Prostate gland (tissue), 2 donors: ENCODE data around the gene ARID3C.

Experiments used
- POLR2AphosphoS5 ChIP-seq: sonication (generic); formaldehyde crosslinking; IDR thresholded peaks from one replicate; pipeline ENCODE4 v1.6.1; 2017; ENCODE audit warnings: antibody characterized with exemption
- TF ChIP-seq, protein P1 (sequence below), 4 experiments: fragments of 200-600 bp in 2 of 4; fragments of 450-650 bp in 2 of 4; sonication (generic) in 2 of 4; IDR thresholded peaks; 1 replicate in 3 of 4; 2 replicates in 1 of 4; pipeline ENCODE4 v1.5.1; 2016 to 2019; ENCODE audit warnings: antibody characterized with exemption in 4 of 4, mild to moderate bottlenecking in 2 of 4, moderate library complexity in 2 of 4

DNA sequence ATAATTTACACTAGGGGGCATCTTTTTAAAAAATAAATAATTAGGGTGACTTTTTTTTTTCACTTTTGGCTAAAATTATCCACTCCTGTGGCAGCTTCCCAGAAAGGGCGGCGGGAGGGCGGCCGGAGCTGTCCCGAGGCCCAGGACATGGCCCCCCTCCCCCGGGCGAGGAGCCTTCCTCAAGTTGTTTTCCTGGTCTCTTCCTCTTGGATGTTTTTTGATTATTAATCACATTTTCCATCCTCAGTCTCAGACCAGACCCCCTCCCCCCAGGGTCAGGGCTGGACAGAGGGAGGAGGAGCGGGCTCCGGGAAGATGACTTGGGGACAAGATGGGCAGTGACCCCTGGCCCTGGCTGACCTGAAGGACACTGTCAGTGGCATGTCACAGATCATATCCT is 34.7 kb downstream of the ARID3C start:
- no peak for TF ChIP-seq POLR2AphosphoS5
- TF ChIP-seq, protein P1, sequence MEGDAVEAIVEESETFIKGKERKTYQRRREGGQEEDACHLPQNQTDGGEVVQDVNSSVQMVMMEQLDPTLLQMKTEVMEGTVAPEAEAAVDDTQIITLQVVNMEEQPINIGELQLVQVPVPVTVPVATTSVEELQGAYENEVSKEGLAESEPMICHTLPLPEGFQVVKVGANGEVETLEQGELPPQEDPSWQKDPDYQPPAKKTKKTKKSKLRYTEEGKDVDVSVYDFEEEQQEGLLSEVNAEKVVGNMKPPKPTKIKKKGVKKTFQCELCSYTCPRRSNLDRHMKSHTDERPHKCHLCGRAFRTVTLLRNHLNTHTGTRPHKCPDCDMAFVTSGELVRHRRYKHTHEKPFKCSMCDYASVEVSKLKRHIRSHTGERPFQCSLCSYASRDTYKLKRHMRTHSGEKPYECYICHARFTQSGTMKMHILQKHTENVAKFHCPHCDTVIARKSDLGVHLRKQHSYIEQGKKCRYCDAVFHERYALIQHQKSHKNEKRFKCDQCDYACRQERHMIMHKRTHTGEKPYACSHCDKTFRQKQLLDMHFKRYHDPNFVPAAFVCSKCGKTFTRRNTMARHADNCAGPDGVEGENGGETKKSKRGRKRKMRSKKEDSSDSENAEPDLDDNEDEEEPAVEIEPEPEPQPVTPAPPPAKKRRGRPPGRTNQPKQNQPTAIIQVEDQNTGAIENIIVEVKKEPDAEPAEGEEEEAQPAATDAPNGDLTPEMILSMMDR (IDR thresholded peaks at IDR 0.05), result no peak
